ENCODE results near the gene NCAPD2.

DNA sequence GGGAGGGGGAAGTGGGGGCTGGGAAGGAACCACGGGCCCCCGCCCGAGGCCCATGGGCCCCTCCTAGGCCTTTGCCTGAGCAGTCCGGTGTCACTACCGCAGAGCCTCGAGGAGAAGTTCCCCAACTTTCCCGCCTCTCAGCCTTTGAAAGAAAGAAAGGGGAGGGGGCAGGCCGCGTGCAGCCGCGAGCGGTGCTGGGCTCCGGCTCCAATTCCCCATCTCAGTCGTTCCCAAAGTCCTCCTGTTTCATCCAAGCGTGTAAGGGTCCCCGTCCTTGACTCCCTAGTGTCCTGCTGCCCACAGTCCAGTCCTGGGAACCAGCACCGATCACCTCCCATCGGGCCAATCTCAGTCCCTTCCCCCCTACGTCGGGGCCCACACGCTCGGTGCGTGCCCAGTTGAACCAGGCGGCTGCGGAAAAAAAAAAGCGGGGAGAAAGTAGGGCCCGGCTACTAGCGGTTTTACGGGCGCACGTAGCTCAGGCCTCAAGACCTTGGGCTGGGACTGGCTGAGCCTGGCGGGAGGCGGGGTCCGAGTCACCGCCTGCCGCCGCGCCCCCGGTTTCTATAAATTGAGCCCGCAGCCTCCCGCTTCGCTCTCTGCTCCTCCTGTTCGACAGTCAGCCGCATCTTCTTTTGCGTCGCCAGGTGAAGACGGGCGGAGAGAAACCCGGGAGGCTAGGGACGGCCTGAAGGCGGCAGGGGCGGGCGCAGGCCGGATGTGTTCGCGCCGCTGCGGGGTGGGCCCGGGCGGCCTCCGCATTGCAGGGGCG is 40.2 kb downstream of the NCAPD2 start, which contains the start of gene GAPDH:
- no peak for TF ChIP-seq YY1 (IDR thresholded peaks at IDR 0.05; ENCODE audit: insufficient read depth, insufficient read length)
- no peak for TF ChIP-seq ZNF274 (IDR thresholded peaks at IDR 0.05; ENCODE audit: low read depth, low read length)

Data from NT2/D1 (cell line).